A172 (cell line): ENCODE data around the gene SPAG4. TPM values are rescaled to one million over a fixed set of nuclear protein-coding genes. Genes with fewer than 3 reads are reported as not detected.

Source experiments
- DNase-seq: peaks from one replicate; pipeline ENCODE4 v3.0.0-alpha.2; 2015; ENCODE audit warnings: low spot score
- total RNA-seq: library from RNA; depleted of rRNA; stranded (reverse); fragments of >200 nt; shearing (Covaris generic); gene quantifications from 2 replicates; pipeline ENCODE4 v1.2.3, GENCODE V29; 2014

SPAG4 gene
- total RNA-seq, 1 experiment from 2014 or later = 7.1 TPM

DNA sequence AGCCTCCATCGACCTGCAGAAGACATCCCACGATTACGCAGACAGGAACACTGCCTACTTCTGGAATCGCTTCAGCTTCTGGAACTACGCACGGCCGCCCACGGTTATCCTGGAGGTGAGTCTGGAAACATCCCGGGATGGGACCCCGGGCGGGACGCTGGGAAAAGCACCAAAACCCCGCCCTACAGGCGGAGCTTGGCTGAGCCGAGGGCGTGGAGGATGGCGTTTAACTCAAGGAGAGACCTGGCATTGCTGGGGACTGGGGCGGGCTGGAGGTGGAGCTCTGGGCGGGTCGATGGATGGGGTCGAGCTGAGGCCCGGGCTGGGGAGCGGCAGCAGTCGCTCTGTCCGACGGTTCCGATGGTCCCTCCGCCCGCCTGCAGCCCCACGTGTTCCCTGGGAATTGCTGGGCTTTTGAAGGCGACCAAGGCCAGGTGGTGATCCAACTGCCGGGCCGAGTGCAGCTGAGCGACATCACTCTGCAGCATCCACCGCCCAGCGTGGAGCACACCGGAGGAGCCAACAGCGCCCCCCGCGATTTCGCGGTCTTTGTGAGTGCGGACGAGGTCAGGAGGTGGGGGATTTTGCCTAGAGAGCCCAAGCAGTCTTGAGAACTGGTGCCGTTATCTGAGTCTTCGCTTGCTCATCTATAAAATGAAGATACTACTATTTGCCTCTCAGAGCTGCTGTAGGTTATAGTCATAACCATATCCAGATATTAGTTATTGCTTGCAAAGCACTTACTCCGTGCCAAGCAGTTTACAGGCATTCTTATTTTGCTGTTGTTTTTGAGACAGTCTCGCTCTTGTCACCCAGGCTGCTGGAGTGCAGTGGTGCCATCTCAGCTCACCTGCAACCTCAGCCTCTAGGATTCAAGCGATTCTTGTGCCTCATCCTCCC lies 3.8 kb downstream of the SPAG4 start:
- no peak for DNase-seq

DNA sequence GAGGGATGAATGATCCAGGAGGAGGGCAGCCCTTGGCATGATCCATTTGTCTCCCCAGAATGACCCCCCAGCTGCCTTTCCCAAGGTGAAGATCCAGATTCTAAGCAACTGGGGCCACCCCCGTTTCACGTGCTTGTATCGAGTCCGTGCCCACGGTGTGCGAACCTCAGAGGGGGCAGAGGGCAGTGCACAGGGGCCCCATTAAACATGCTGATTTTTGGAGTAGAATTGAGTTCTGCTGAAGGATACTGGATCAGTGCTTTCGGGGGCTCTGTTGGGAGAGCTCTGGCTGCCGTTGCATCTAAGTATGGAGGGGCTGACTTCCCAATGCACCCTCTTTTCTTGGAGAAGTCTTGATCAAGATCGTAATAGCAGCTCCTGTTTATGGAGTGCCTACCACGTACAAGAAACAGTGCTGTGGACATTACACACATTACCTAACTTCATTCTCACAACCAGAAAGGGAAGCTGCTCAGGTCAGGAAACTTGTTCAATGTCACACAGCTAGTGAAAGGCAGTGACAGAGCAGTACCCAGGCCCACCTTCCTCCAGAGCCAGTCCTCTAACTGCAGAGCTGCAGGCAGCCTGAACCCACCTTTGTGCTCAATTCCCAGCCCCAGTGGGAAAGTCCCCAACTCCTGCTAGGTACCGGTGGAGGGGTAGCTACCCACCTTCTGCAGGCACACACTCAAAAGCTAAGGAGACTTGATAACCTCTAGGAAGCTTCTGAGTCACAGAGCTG lies 5.4 kb downstream of the SPAG4 start:
- no peak for DNase-seq

DNA sequence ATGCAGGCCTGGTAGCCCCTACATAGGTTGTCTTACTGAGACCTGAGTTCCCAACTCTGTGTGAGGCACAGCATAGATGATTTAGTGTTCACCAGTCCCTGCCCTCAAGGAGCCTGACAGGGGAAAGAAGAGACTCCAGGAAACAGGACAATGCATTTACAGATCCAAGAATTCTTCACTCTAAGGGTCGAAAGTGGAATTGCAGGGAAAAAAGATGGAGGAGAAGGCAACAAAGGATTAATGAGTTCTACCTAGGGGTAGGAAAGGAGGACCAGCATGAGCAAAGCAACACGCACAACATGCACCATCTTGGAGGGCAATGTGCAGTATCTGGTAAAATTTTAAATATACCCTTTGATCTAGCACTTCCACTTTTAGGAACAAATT lies 5.9 kb downstream of the SPAG4 start:
- DNase-seq = no peak

DNA sequence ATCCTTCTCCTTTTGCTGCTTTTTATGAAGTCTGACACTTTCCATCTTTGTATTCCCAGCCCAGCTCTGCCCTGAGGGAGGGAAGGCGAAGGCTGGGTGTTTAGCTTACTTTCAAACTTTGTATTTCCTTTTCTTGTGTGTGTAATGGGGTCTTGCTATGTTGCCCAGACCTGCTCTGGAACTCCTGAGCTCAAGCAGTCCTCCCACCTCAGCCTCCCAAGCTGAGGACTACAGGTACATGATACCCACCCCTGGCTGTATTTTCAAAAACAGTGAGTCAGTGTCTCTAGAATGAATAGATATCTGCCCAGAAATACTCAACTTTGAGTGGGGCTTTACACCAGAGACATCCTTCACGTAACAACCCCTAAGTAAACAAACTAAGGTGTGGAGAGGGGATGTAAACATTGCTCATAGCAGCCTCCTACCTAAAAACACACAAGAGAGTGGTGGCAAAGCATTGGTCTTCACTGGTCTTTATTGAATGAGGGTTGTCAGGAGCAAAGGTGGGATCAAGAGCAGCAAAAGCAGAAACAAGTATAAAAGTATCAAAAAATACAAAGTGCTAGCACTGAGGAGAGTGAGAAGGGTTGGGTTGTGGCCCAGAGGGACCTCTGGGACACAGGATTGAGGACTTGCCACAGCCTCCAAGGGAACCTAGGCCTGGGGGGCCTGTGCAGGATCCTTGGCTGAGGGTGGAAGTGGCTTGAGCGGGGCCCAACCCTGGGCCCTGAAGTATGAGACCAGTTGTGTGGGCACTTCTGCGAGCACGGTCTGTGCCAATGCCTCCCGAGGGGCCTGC lies 10.2 kb downstream of the SPAG4 start:
- DNase-seq = no peak

DNA sequence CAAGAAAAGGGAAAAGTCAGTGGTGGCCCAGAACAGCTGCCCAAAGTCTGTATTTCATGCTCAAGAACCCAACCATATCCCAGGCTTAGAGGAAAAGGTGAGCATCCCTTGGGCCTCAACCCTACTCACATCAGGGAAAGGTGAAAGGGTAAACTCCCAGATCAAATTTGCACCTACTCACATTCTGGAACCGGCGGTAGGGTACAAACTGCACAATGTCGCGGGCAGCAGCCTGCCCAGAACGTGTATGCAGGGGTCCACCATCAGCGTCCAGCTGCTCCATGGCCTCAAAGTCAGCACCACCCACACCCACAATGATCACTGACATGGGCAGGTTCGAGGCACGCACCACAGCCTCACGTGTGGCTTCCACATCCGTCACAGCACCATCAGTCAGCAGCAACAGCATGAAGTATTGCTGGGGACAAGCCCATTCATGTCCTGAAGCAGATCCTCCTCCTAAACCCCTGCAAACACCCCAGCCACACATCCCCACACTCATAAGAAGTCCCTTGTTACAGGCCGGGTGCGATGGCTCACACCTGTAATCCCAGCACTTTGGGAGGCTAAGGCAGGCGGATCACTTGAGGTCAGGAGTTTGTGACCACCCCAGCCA lies 10.9 kb downstream of the SPAG4 start:
- no peak for DNase-seq

DNA sequence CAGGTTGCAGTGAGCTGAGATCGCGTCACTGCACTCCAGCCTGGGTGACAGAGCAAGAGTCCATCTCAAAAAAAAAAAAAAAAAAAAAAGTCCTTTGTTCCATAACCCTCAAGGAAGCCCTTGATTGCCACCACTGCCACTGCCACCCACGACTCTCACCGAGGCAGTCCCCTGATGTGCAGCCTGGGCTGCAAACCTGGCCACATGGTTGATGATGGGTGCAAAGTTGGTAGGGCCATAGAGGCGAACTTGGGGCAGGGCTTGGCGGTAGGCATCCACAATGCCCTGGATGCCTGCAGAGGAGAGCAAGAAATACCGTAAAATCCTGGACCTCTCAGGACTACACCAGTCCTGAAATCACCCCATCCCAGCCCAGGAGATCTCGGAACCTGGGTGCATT lies 11.5 kb downstream of the SPAG4 start:
- DNase-seq = no peak

DNA sequence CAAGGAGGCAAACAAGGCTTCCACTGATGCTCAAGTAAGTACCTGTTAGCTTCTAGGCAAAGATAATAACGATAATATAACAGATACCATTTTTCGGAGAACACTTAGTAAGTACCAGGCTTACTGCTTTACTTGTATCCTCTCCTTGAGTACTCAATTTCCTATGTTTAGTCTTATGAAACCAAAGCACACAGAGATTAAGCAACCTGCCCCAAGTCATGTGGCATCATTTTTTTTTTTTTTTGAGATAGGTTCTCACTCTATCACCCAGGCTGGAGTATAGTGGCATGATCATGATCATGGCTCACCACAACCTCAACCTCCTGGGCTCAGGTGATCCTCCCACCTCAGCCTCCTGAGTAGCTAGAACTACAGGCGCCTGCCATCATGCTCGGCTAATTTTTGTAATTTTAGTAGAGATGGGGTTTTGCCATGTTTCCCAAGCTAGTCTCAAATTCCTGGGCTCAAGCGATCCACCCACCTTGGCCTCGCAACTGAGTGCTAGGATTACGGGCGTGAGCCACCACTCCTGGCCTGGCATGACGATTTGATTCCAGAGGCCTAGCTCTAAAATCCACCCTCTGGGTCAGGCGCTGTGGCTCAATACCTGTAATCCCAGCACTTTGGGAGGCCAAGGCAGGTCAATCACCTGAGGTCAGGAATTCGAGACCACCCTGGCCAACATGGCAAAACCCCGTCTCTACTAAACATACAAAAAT lies 14.0 kb downstream of the SPAG4 start:
- DNase-seq = no peak

DNA sequence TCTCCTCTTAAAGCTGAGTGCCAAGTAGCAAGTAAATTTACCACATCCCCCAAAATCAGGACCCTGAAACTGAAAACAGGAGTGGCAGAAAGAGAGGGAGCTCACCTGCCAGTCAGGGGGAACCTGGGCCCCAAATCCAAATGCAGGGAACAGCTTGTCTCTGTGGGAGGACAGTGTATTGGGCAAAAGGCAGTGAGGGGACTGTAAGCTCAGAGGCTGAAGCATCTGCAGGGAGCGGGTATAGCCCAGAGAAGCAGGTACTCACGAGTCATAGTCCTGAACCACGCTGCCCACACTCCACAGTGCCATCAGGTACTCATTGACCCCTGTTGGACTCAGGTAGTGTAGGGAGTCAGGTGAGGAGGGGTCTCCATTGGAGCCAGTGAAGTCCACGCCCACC lies 15.0 kb downstream of the SPAG4 start:
- no peak for DNase-seq

DNA sequence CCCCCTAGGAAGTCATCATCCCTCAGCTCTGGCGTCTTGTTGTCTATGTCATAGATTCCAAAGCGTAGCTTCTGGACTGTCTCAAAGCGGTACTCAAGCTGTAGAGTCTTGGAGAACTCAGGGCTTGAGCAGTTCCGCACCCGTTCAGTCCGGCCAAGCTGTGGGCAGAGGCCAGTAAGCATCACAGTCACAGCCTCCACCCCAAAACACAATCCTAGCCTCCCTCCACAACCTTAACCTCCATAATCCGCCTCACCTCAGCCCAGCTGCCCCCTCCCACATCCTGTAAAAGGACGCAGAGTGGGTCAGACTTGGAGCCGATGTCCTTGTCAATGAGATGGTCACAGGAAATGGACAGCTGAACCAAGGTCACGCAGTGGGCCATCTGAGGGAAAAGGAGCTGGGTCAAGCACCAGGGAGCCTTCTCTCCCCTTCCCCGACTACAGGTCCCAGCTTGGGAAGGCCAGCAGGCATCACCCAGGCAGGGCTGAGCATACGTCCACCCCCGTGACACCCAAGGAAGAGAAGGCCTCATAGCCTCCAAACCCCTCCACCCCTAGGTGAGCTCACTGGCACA lies 17.0 kb downstream of the SPAG4 start:
- DNase-seq = no peak

DNA sequence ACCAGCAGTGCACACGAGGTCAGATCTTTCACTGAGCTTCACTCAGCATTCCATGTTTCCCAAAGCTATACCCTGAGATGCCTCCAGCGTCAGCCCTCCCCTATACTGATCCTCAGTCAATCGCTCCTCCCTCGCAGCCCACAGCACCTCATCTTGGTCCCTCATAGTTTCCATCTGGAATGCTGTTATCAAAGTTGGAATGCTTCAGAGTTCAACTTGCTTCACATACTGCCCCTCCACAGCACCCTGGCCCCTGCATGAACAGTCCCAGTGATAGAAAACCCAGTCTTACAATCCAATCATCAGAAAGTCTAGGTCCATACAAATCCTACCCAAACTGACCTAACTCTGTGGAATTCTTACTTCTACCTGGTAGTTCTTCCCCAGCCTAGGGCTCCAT lies 20.0 kb downstream of the SPAG4 start:
- DNase-seq = no peak

DNA sequence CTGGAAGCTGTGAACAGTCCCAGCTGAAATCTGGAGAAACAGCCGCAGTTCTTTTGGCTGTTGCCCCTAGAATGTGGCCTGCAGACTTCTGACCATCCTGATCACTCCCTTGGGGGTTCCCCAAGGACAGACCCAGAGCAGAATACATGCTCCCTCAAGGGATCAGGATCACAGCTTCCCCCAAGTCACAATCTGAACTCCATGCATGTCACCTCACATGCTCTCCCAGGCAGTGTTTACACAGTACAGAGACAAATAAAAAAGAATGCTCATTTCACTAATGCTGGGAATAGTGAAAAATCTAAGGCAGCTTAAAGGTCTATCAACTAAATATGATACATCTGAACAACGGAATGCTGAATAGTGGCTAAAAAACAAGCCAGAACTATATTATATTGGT lies 20.5 kb downstream of the SPAG4 start:
- no peak for DNase-seq

DNA sequence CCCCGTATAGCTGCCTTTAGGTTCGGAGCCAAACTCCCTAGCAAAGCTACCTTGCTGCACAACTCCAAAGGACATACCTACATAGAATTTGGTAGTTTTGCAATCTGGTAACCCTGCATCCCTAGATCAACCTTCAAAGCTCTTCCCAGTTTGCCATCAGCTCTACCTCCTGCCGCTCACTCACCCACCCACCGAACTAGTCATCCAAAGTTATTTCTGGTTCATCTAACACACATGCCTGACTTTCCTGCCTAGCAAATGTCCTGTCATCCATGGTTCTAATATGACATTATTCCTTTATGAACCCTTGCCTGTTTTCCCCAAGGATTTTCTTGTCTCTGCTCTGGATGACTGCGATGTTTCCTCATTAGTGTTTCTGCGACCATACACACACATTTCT lies 21.6 kb downstream of the SPAG4 start:
- DNase-seq = no peak

DNA sequence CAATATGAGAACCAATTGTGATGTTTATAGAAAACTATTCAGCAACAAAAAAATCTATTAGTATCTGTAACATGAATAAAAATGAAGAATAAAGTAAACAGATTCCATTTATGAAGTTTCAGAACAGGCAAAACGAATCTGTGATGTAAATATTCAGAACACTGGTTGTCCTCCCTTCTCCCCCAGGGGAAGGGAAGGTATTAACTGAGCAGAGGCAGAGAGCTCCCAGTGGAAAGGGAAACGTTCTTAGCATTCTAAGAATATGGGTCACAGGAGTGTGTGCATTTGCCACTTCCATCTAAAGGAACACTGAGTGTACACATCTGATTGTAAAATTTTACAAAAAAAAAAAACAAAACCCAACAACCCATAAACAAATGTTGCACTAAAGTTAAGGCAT lies 23.1 kb downstream of the SPAG4 start:
- no peak for DNase-seq

DNA sequence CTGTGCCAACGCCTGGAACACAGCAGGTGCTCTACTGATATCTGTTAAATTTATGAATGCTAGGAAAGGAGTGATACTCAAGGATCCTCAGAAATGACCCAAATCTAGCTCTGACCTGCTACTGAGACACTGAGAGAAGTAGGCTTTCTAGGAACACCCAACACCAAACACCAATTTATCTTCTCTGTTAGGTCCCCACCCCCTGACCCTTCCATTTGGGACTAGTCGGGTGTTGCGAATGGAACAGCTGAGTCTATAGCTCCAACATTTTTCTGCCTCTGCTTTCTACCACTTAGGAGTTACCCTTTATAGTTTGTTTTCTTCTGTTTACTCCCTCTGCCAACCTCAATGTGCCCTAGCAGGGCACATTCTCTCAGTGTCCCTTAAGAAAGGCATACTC lies 25.1 kb downstream of the SPAG4 start:
- no peak for DNase-seq

DNA sequence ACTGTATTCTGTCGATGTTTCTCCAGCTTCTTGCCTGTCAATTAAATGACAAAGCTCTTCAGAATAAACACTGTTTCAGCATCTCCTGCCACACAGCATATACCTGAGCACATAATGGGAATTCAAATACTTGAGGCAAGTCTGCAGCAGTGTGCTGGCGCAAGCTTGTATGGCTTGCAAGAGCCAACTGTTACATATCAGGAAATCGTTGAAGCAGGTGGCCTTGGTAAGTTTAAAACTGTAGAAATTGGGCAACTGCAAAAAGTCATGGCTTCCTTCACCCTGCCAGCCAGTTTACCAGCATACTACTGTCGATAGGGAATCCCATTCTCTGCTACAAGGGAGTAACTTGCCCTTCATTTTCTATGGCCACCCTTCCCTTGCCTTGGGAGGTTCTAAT lies 26.1 kb downstream of the SPAG4 start:
- DNase-seq = no peak

DNA sequence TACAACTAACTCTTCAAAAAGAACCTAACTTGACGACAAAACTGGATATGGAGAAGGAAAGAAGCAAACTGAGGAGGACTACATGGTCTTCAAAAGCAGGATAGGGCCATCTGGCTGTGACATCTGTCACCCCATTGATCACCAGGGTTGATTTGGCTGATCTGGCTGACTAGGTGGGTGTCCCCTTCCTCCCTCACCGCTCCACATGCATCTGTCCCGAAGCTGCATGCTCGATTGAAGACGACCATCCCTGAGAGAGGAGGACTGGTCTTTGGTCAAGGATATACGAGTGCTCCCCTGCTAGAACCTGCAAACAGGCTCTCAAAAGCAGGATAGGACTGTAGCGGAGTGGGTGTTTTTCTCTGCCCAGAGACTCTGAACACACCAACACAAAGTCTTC lies 27.4 kb downstream of the SPAG4 start:
- DNase-seq = no peak

DNA sequence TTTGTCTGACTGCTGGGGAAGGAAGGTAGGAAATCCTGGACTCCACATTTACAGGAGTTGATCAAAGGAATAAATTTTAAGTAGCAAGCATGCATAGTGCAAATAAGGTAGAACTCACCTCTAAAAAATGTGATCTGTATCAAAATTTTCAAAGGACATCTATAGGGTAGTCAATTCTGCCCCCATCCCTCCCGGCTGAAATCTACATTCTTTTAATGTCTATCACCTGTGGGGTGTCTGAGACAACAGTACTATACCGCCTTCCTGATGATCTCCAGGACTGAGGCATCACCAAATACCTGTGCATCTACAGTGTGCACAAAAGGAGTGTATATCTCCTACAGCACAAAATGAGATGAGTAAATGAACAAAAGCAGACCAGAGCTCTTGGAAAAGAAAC lies 29.2 kb downstream of the SPAG4 start:
- no peak for DNase-seq

DNA sequence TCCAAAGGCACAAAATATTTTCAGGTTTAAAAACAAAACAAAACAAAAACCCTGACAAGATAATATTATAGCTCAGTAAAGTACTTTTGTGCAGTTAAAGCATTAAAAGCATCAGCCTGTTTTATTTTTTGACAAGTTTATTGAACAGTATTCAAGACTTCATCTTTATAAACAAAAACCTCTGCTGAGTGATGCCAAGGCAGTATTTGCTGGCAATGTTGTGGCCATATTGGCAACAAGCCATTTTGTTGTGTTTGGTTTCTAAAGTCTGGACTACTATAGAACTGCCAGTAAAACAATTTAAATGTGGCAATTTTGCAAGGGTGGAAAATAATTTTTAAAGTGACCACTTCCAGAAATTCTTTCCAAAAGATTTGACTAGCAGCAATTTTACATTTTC lies 33.2 kb downstream of the SPAG4 start:
- no peak for DNase-seq

DNA sequence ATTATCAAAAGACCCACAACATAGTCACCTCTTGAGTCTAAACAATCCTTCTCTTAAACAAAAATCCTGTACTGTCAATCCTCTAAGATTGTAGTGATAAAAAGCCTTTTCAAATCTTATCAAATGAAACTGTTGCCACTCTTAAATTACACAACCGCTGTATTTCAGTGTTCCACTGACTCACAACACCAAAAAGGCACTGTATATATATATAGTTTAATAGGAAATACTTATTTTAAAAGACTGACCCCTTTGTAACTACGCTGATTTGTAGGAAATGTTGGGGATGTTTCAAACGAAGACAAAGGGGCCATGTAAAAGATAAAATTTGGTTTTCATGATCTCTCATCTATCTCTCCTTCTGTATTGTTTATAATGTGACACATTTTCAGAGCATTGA lies 35.0 kb downstream of the SPAG4 start:
- no peak for DNase-seq

DNA sequence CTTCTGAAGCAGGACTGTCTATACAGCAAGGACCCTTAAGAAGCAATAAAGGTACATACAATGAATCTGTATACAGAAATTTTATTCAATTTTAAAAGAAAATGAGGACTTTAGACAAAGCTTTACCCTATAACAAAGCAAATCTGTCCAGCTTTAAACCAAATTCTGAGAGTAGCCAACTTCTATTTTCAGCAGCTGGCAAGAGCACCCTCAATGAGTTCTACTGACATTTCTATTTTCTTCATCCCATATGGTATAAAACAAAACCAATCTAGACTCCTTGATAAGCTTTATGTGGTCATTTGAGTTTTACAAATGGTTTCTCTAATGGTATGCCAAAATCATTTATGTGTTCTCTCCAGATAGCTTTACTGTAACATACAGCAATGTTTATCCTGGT lies 36.3 kb downstream of the SPAG4 start:
- no peak for DNase-seq
